Mesothelial cell of epicardium (in vitro differentiated cells): Measurements from ENCODE around the gene IL20. TPM values are rescaled to one million over a fixed set of nuclear protein-coding genes. Genes with fewer than 3 reads are reported as not detected.

Experiments
- DNase-seq, 2 experiments: peaks; one replicate each; pipeline ENCODE4 v3.0.0; 2021; ENCODE audit warnings: low spot score in 2 of 2; ENCODE audit not compliant: unreplicated experiment in 2 of 2
- H3K27ac Mint-ChIP-seq: 2 replicates; pipeline ENCODE4 v1.8.0; 2021; ENCODE audit warnings: mixed read lengths
- H3K27me3 Mint-ChIP-seq: 2 replicates; pipeline ENCODE4 v1.8.0; 2021; ENCODE audit warnings: low read depth, mixed read lengths
- H3K36me3 Mint-ChIP-seq: 2 replicates; pipeline ENCODE4 v1.8.0; 2021; ENCODE audit warnings: mixed read lengths
- H3K4me1 Mint-ChIP-seq: 2 replicates; pipeline ENCODE4 v1.8.0; 2021; ENCODE audit warnings: mixed read lengths
- H3K4me3 Mint-ChIP-seq: 2 replicates; pipeline ENCODE4 v1.8.0; 2021; ENCODE audit warnings: mild to moderate bottlenecking, moderate library complexity, mixed read lengths
- H3K9me3 Mint-ChIP-seq: 2 replicates; pipeline ENCODE4 v1.8.0; 2021; ENCODE audit warnings: mixed read lengths
- total RNA-seq: library from RNA; stranded (reverse); gene quantifications from 3 replicates; pipeline ENCODE4 v1.2.1, GENCODE V29; 2021
- TF ChIP-seq, protein P1 (sequence below): fragments of 200-600 bp; sonication (generic); IDR thresholded peaks from one replicate; pipeline ENCODE4 v1.5.0; 2021; ENCODE audit warnings: antibody characterized with exemption; ENCODE audit not compliant: unreplicated experiment

Gene IL20
- total RNA-seq, 1 donor from 2014 or later, result not detected

DNA sequence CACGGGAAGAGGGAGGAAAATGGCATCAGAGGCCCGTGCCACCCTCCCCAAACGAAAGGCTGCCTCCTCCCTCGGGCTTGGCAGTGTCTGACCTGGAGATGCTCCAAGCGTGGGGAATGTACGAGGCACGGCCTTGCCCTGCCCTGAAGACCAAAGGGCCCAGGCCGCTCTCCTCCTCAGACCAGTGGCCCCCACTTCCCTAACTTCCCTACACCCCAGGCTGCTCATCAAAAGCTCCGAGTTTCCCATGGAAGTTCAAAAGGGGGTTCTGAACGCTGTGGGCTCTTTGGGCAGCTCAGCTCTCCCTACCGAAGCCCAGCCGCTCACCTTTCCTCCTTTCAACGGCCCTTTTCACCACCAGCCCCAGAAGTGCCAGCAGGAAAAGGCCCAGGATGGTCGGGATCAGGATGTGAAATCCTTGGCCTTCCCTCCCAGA lies 44.5 kb downstream of the IL20 start:
- H3K4me3 Mint-ChIP-seq, result peak overlapping the region; percentile 40
- no peak for DNase-seq
- H3K27ac Mint-ChIP-seq, result no peak overlapping the region
- TF ChIP-seq, protein P1, sequence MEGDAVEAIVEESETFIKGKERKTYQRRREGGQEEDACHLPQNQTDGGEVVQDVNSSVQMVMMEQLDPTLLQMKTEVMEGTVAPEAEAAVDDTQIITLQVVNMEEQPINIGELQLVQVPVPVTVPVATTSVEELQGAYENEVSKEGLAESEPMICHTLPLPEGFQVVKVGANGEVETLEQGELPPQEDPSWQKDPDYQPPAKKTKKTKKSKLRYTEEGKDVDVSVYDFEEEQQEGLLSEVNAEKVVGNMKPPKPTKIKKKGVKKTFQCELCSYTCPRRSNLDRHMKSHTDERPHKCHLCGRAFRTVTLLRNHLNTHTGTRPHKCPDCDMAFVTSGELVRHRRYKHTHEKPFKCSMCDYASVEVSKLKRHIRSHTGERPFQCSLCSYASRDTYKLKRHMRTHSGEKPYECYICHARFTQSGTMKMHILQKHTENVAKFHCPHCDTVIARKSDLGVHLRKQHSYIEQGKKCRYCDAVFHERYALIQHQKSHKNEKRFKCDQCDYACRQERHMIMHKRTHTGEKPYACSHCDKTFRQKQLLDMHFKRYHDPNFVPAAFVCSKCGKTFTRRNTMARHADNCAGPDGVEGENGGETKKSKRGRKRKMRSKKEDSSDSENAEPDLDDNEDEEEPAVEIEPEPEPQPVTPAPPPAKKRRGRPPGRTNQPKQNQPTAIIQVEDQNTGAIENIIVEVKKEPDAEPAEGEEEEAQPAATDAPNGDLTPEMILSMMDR, result no peak
- no peaks in the 10 kb centered on the region for H3K36me3 Mint-ChIP-seq
- H3K9me3 Mint-ChIP-seq, result no peaks in the 10 kb centered on the region
- H3K4me1 Mint-ChIP-seq, result peaks cover 5% of the 10 kb centered on the region
- peaks cover 88% of the 10 kb centered on the region for H3K27me3 Mint-ChIP-seq

DNA sequence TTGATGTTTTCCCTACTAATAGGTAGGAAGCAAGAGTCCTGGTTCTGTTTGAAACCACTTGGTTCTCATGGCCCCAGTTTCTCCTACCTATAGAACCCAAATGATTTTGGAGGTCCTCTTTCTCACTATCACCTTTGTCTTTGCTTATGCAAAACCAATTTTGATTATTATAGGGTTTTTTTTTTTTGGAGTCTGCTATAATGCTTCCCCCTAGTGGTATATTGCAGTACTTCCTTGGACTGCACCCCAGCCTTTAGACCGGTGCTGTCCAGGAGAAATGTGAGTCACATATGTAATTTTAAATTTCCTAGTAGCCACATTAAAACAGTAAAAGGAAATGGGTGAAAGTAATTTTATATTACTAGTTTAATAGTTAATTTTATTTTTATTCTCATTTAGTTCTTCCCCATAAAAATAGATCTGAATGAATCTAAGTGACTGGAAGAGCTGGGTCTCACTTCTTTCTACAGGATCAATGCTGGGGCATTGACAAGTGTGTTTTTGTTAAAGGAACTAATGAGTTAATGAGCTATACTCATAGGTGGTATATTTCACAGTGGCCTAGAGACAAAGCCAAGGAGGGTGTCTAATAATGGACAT lies 45.7 kb downstream of the IL20 start:
- Mint-ChIP-seq H3K27me3 (peaks cover 88% of the 10 kb centered on the region), H3K4me3 (no peak overlapping the region), H3K4me1 (peaks cover 5% of the 10 kb centered on the region), H3K27ac (no peak overlapping the region), H3K9me3 (no peaks in the 10 kb centered on the region), H3K36me3 (no peaks in the 10 kb centered on the region)
- TF ChIP-seq, protein P1, result peak; percentile 97
- DNase-seq, result no peak

DNA sequence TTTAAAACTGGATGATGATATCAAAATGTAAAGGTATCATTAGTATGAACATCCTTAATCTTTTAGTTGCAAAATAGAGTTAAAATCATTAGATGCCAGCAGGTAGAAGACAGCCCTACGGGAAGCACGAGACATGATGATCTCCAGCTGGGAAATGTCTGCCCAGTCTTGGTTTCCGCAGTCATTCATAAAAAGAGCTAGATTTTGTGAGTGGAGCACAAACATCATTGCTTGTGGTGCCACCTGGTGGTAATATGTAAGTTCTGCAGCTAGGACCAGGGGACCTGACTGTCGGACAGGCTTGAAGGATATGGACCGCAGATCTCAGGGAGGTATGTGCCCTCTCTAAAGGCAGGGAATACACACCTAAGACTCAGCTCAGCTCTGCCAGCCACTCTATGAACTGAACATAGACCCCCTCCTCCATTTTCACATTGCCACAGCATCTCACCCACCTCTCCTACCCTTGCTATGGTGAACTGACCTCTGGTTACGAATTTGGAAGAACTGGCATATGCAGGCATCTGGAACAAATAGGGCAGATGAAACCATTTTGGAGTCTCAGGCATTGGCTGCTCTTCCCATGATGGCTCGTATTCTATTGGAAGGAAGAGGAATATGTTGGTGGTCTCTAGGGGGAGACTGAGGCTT lies 47.1 kb downstream of the IL20 start:
- no peaks in the 10 kb centered on the region for H3K9me3 Mint-ChIP-seq
- peaks cover 91% of the 10 kb centered on the region for H3K27me3 Mint-ChIP-seq
- DNase-seq, result peak in 1 of 2 experiments; percentile 61
- H3K36me3 Mint-ChIP-seq, result no peaks in the 10 kb centered on the region
- H3K27ac Mint-ChIP-seq, result no peak overlapping the region
- no peak overlapping the region for H3K4me3 Mint-ChIP-seq
- peaks cover 5% of the 10 kb centered on the region for H3K4me1 Mint-ChIP-seq
- TF ChIP-seq, protein P1, result peak; percentile 88

DNA sequence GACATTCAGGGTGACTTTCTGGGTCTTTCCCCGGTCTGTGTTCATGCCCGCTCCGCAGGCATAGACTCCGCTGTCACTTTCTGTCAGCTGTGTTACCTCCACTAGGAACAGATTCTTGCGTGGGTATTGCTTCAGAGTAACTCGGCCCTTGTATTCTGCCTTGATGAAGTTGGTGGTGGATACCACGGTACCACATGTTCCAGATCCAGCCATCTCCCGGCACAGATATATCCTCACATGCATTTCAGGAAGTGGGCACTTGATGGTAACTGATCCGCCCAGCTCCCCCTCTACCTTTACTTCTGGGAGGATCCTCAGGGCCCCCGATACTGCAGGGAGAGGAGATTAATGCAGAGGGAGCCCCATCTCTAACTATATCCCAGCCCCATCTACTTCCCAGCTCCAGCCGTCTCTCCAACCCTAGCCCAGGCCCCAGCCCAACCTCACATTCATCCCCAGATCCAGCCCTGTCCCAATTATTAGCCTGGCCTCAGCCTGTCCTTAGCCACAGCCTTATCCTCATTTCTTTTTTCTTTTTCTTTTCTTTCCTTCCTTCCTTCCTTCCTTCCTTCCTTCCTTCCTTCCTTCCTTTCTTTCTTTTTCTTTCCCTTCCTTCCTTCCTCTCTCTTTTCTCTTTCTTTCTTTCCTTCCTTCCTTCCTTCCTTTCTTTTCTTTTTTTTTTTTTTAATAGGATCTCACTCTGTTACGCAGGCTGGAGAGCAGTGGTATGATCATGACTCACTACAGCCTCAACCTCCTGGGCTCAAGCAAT lies 48.5 kb downstream of the IL20 start:
- peaks cover 1% of the 10 kb centered on the region for H3K4me1 Mint-ChIP-seq
- no peaks in the 10 kb centered on the region for H3K36me3 Mint-ChIP-seq
- H3K9me3 Mint-ChIP-seq, result no peaks in the 10 kb centered on the region

DNA sequence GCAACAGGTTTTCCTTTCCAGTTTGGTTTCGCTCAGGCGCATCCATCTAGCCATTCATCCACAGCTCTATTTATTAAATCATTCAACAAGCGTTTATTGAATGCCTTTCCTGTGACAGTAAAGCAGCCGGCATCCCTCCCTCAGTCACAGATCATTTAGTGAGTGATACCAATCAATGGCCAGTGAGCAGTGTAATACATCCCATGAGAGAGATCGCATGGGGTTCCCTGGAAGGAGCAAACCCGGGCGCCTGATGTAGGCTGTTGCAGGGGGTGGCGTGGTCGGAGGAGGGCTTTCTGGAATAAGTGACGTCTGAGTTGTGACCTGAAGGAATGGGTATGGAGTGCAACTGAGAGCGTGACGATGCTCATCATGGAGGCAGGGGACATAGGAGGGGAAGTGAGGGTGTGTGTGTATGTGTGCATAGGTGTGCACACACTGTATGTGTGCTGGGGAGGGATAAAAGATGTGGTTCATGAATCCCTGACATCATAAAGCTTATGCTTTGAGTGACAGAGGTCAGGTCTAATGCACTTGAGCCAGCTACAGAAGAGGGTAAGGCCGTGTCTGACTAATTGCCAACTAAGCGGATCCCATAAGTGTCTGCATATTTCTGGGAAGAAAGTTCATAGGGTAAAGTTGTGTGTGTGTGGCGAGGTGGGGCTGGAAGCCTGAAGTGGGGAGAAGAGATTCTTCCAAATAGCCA lies 49.8 kb downstream of the IL20 start:
- Mint-ChIP-seq H3K4me3 (no peak overlapping the region), H3K36me3 (no peaks in the 10 kb centered on the region), H3K4me1 (no peaks in the 10 kb centered on the region), H3K9me3 (no peaks in the 10 kb centered on the region), H3K27me3 (peaks cover 76% of the 10 kb centered on the region), H3K27ac (no peak overlapping the region)
- DNase-seq, result no peak
- TF ChIP-seq, protein P1, result no peak

More for the DNA sequence above, 48.5 kb downstream of the IL20 start:
- Mint-ChIP-seq H3K27me3 (peaks cover 86% of the 10 kb centered on the region), H3K27ac (no peak overlapping the region), H3K4me3 (no peak overlapping the region)
- DNase-seq, result no peak
- TF ChIP-seq, protein P1, result no peak
